Measurements from ENCODE around the gene LY6G6C. TPM values are rescaled to one million over a fixed set of nuclear protein-coding genes. Genes with fewer than 3 reads are reported as not detected.

LY6G6C gene
- total and polyA plus RNA-seq, 2 of the 13 experiments (the other 11 are each of a cell fraction or from before 2014, with no cell fraction given), result 0.15 TPM; not detected in 1

GRCh38 chr6:31729979-31730630, 8.6 kb upstream of the LY6G6C start (continued):
- TF ChIP-seq ZBTB40 (IDR thresholded peaks at IDR 0.05) (no peak), ZBTB40 (CRISPR knock-in tag; IDR thresholded peaks at IDR 0.05) (no peak), CREBL2 (CRISPR knock-in tag; IDR thresholded peaks at IDR 0.05; ENCODE audit: borderline replicate concordance) (no peak), ELK4 (CRISPR knock-in tag; IDR thresholded peaks at IDR 0.05; ENCODE audit: borderline replicate concordance) (no peak), DBP (CRISPR knock-in tag; IDR thresholded peaks at IDR 0.05; ENCODE audit: not compliant biosample characterization) (no peak), SAFB2 (CRISPR knock-in tag; IDR thresholded peaks at IDR 0.05; ENCODE audit: borderline replicate concordance, low read depth) (no peak), ZFP82 (CRISPR knock-in tag; IDR thresholded peaks at IDR 0.05; ENCODE audit: borderline replicate concordance) (peak; percentile 91; the same call in 1 of the 2 replicates), SATB2 (CRISPR knock-in tag; IDR thresholded peaks at IDR 0.05) (peak; percentile 40; the same call in 1 of the 2 replicates), LBX2 (CRISPR knock-in tag; IDR thresholded peaks at IDR 0.05; ENCODE audit: borderline replicate concordance) (0 out of 2 replicates have a peak, but pooled peaks have one; percentile 74), ZNF660 (CRISPR knock-in tag; IDR thresholded peaks at IDR 0.05; ENCODE audit: borderline replicate concordance, low read depth) (no peak), ZBTB1 (CRISPR knock-in tag; IDR thresholded peaks at IDR 0.05; ENCODE audit: borderline replicate concordance) (no peak), SP5 (CRISPR knock-in tag; IDR thresholded peaks at IDR 0.05; ENCODE audit: borderline replicate concordance, low read depth) (no peak), ZNF589 (CRISPR knock-in tag; conservative IDR thresholded peaks at IDR 0.05) (0 out of 2 replicates have a peak, but pooled peaks have one; percentile 25), ZFP36L2 (CRISPR knock-in tag; IDR thresholded peaks at IDR 0.05) (0 out of 2 replicates have a peak, but pooled peaks have one; percentile 38), THAP8 (CRISPR knock-in tag; IDR thresholded peaks at IDR 0.05; ENCODE audit: borderline replicate concordance) (no peak), ZNF354B (CRISPR knock-in tag; IDR thresholded peaks at IDR 0.05) (0 out of 2 replicates have a peak, but pooled peaks have one; percentile 12)

Measured in HepG2 (cell line).